ENCODE measurements around the gene SLC47A1.
A peak's percentile ranks its signal among the peaks of the same experiment; 100 is the strongest.

SLC47A1 gene, protein sequence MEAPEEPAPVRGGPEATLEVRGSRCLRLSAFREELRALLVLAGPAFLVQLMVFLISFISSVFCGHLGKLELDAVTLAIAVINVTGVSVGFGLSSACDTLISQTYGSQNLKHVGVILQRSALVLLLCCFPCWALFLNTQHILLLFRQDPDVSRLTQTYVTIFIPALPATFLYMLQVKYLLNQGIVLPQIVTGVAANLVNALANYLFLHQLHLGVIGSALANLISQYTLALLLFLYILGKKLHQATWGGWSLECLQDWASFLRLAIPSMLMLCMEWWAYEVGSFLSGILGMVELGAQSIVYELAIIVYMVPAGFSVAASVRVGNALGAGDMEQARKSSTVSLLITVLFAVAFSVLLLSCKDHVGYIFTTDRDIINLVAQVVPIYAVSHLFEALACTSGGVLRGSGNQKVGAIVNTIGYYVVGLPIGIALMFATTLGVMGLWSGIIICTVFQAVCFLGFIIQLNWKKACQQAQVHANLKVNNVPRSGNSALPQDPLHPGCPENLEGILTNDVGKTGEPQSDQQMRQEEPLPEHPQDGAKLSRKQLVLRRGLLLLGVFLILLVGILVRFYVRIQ

DNA sequence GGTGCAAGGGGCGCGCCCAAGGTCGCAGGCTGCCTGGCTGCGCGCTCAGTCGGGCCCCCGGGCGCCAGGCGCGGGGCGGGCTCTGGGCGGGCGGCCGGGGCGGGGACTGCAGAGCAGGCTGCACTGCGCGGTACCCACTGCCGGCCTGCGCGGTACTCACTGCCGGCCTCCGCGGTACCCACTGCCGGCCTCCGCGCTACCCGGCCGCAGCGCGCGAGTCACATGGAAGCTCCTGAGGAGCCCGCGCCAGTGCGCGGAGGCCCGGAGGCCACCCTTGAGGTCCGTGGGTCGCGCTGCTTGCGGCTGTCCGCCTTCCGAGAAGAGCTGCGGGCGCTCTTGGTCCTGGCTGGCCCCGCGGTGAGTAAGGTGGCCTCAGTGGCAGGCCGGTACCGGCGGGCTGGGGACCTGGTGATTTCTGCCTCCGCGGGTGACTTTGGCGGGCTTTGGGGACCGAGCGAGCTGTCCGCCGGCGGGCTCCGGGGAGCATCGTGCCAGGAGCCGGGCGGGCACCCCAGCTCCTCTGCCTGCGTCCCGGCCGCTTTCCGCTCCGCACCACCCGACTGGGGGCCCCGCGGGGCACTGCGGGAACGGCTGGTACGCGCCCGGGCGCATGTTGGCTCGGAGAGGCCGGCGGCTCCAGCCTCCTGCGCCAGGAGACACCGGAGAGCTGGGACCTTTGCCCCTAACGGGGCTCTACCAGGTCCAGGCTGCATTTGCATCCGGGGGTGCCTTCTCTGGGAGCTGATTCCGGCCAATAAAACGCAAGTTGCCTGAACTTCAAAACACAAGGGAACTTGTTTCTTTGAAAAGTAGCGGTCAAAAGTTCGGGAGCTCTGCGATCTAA, at the start of gene SLC47A1:
Gene SLC47A1, plus strand, starts transcription at position 137 of the 844 bp plus-strand sequence. Its CDS starts 86 bp downstream, at position 223.
- Histone ChIP-seq H3K4me3 (ENCODE audit: low read depth, low read length) (peak within 1 kb of the TSS; percentile 46), H3K36me3 (replicated peaks) (no peaks in the 10 kb centered on the region), H3K27ac (no peak within 1 kb of the TSS), H3K27me3 (replicated peaks) (peaks cover 4% of the 10 kb centered on the region)
- no peak for DNase-seq
- in situ Hi-C loops (cut with HindIII; ENCODE audit: low pct_ligation_motif_present, low sequenced_read_pairs), result no loop called here
- TF ChIP-seq, protein P1, sequence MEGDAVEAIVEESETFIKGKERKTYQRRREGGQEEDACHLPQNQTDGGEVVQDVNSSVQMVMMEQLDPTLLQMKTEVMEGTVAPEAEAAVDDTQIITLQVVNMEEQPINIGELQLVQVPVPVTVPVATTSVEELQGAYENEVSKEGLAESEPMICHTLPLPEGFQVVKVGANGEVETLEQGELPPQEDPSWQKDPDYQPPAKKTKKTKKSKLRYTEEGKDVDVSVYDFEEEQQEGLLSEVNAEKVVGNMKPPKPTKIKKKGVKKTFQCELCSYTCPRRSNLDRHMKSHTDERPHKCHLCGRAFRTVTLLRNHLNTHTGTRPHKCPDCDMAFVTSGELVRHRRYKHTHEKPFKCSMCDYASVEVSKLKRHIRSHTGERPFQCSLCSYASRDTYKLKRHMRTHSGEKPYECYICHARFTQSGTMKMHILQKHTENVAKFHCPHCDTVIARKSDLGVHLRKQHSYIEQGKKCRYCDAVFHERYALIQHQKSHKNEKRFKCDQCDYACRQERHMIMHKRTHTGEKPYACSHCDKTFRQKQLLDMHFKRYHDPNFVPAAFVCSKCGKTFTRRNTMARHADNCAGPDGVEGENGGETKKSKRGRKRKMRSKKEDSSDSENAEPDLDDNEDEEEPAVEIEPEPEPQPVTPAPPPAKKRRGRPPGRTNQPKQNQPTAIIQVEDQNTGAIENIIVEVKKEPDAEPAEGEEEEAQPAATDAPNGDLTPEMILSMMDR (IDR thresholded peaks at IDR 0.05; ENCODE audit: low read depth, low read length, missing control alignments), result no peak

DNA sequence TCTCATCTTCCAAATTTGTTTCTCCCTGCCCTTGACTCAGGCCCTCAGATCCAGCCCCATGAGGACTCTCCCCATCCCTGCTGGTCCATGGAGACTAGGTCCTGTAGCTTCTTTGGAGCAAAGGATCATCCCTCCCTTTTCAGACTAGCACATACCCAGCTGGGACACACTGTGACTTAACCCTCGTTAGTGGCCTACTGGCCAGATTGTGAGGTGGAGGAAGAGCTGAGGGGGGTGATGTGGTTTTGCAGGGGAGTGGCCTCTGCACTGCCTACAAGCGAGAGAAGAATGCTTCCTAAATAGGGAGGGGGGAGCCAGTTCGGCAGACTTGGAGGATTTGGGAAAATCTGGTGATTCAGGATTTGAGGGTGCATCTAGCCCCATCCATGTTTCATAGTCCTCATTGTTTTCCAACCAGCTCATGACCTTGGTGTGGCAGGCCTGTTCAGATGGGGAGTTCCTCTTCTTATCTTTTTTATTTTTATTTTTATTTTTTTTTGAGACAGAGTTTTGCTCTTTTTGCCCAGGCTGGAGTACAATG, 47.8 kb upstream of the SLC47A1 start:
- H3K4me3 ChIP-seq (ENCODE audit: low read depth, low read length), result no peak overlapping the region
- no peaks in the 10 kb centered on the region for H3K27me3 ChIP-seq (replicated peaks)
- H3K27ac ChIP-seq, result no peak overlapping the region
- no peak for DNase-seq
- H3K36me3 ChIP-seq (replicated peaks), result no peaks in the 10 kb centered on the region
- TF ChIP-seq, protein P1 (IDR thresholded peaks at IDR 0.05; ENCODE audit: low read depth, low read length, missing control alignments), result no peak
- in situ Hi-C loops (cut with HindIII; ENCODE audit: low pct_ligation_motif_present, low sequenced_read_pairs), result no loop called here

DNA sequence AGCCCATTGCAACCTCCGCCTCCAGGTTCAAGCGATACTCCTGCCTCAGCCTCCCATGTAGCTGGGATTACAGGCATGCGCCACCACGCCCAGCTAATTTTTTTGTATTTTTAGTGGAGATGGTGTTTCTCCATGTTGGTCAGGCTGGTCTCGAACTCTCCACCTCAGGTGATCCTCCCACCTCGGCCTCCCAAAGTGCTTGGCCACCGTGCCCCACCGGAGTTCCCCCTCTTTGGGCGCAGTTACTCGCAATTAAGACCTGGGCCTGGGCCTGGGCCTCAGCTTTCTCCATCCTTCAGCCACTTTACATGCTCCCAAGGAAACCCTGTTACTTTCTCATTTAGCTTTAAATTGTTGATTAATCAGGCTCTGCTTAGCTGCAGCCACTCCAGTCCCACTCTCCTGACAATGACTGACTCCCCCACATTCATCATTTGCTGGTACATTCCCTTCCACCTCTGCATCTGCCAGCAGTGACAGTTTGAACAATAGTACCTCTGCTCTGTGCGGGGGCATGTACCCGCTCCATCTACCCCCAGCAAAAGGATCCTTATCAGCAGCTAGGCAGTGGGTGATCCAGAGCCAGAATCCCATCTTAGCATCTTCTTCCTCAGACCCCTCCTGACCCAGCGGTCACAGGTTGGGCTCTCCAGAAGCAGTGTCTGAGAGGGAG, 47.2 kb upstream of the SLC47A1 start:
- H3K4me3 ChIP-seq (ENCODE audit: low read depth, low read length), result no peak overlapping the region
- no peaks in the 10 kb centered on the region for H3K36me3 ChIP-seq (replicated peaks)
- no peaks in the 10 kb centered on the region for H3K27me3 ChIP-seq (replicated peaks)
- in situ Hi-C loops (cut with HindIII; ENCODE audit: low pct_ligation_motif_present, low sequenced_read_pairs), result no loop called here
- no peak for DNase-seq
- H3K27ac ChIP-seq, result no peak overlapping the region
- TF ChIP-seq, protein P1 (IDR thresholded peaks at IDR 0.05; ENCODE audit: low read depth, low read length, missing control alignments), result no peak

DNA sequence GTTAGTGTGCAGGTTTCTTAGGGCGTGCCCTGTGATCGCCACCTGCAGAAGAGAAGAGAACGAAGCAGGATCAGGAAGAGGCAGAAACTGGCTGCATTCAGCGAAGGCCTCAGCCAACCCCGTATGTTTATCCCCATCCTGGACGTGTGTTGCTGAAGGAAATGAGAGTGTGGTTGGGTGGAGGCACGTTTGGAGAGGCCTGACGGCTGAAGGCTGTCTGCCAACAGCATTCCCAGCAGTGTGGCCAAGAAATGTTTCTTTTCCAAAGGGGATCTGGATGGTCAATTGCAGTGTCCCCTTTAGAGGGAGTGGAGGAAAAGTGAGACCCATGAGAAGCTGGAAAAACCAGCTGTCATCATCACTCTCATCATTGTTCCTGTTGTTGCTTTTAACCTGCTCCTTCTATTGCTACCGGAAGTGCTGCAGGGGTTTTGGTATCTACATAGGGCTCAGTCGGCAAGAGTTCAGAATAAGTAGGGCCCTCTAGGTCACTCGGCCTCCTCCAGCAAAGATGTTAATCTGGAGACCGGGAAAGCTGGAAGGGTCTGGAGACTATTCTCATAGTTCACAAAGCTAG, 46.5 kb upstream of the SLC47A1 start:
- in situ Hi-C loops (cut with HindIII; ENCODE audit: low pct_ligation_motif_present, low sequenced_read_pairs), result no loop called here
- Histone ChIP-seq H3K36me3 (replicated peaks) (no peaks in the 10 kb centered on the region), H3K27me3 (replicated peaks) (no peaks in the 10 kb centered on the region), H3K27ac (no peak overlapping the region), H3K4me3 (ENCODE audit: low read depth, low read length) (no peak overlapping the region)
- TF ChIP-seq, protein P1 (IDR thresholded peaks at IDR 0.05; ENCODE audit: low read depth, low read length, missing control alignments), result no peak
- DNase-seq, result no peak

DNA sequence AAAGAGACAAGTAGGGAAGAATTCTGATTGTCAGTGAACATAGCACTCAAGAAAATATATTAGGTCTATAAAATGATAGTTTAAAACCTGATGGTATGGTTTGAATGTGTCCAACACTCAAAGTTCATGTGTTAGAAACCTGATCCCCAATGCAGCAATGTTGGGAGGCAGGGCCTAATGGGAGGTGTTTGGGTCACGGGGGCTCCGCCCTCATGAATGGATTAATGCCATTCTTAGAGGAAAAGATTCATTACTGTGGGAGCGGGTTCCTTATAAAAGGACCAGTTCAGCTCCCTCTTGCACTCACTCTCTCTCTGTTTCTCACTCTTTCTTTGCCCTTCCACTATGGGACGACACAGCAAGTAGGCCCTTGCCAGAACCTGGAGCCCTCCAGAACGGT, 41.5 kb upstream of the SLC47A1 start:
- no peak overlapping the region for H3K4me3 ChIP-seq (ENCODE audit: low read depth, low read length)
- H3K36me3 ChIP-seq (replicated peaks), result no peaks in the 10 kb centered on the region
- in situ Hi-C loops (cut with HindIII; ENCODE audit: low pct_ligation_motif_present, low sequenced_read_pairs), result no loop called here
- no peaks in the 10 kb centered on the region for H3K27me3 ChIP-seq (replicated peaks)
- TF ChIP-seq, protein P1 (IDR thresholded peaks at IDR 0.05; ENCODE audit: low read depth, low read length, missing control alignments), result no peak
- H3K27ac ChIP-seq, result no peak overlapping the region
- DNase-seq, result no peak

Data from brain microvascular endothelial cell (primary cell).